GM18498 (cell line): ENCODE measurements around the gene MTMR3.
A peak's percentile ranks its signal among the peaks of the same experiment; 100 is the strongest.
"Not testable (repeated sequence)": the region's sequence is repeated elsewhere in the genome, so short reads cannot be mapped to it uniquely, and the experiment has no call there.

Experiments used
- ATAC-seq: cut with Tn5 transposase; IDR thresholded peaks from one replicate; pipeline ENCODE4 v1.9.1; 2021; ENCODE audit warnings: mild to moderate bottlenecking, moderate library complexity; ENCODE audit not compliant: unreplicated experiment

MTMR3 gene

DNA sequence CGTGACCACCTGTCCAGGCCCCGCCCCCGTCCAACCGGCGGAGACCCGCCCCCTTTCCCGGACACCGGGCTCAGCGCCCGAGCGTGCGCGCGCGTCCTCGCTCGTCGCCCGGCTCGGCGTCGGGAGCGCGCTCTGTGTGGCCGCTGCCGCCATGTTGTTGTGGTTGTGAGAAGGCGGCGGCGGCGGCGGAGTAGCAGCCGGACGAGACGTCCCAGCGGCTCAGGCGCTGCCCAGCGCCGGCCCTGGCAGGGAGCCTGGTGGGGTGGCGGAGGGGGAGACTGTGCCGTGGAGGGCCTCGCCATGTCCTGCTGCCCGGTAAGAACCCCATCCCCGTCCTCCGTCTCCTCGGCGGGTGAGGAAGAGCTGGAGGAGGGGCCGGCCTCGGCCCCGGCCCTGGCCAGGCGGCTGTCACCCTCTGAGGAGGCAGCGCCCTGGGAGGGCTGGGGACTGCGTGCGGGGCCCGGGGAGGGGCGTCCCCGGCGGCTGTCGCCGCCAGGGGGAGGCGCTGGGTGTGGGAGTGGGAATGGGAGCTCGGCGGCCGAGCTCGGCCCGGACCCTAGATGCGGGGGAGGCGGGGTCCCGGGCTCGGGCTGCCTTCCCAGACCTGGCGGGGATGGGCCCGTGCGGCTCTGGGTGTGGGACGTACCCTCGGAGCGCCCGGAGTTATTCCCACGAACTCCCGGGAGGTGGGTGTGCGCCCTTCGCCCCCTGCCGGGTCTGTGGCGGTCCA is at the start of gene MTMR3:
TSS of gene MTMR3 (plus strand) at position 130 of the 730 bp plus-strand sequence. CDS start 87,886 bp downstream, outside the sequence.
- ATAC-seq, result peak; percentile 82

DNA sequence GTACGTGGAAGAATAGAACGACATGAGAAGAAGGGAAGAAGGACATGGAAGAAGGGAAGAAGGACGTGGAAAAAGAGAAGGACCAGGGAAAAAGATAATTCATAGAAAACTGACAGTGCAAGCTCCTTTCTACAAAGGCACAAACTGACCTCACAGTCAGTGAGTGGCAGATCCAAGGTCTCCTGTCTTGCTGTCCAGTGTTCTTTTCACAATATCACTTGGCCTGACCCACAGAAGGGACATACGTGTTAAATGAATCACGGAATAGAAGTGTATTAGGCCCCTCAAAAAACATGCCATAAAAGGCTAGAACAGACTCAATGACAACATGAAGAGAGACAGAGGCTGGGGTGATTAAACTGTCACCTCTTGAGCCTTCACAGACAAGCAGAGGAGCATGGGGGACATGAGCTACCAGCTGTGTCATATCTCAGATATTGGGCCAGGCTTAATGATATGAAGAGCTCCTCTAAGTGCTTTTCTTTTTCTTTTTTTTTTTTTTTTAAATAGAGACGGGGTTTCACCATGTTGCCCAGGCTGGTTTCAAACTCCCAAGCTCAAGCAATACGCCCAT is 49.5 kb upstream of the MTMR3 start:
- no peak for ATAC-seq

DNA sequence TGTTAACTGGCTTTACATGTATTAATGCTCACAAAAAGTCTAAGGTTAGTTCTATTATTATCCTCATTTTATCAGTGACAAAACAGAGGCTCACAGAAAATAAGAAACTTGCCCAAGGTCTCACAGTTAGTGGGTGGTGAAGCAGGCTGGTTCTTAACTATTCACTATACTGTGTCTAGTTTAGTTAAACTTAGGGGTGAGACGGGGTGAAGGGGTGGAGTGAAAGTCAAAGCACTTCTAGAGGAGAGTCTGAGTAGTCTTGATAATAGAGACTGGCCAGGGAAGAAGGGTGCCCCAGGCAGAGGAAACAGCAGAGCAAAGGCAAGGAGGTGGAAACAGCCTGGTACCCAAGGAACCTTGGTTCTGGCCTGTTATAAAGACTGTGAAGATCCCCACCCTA is 48.9 kb upstream of the MTMR3 start:
- ATAC-seq, result no peak

DNA sequence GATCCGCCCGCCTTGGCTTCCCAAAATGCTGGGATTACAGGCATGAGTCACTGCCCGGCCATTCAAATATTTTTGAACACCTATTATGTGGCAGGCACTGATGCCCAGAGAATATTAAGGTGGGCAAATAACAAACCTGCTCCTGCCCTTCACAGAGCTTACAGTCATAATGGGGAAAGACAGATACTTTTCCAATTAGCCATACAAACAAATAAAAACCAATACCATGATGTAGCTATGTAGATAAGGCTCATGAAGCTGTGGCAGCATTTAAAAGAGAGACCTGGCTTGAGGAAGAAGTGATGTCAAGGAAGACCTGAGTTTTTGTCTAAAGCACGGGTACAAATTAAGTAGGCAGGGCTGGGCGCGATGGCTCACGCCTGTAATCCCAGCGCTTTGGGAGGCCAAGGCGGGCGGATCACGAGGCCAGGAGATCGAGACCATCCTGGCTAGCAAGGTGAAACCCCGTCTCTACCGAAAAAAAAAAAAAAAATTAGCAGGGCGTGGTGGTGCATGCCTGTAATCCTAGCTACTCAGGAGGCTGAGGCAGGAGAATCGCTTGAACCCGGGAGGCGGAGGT is 46.1 kb upstream of the MTMR3 start:
- not testable (repeated sequence) for ATAC-seq

DNA sequence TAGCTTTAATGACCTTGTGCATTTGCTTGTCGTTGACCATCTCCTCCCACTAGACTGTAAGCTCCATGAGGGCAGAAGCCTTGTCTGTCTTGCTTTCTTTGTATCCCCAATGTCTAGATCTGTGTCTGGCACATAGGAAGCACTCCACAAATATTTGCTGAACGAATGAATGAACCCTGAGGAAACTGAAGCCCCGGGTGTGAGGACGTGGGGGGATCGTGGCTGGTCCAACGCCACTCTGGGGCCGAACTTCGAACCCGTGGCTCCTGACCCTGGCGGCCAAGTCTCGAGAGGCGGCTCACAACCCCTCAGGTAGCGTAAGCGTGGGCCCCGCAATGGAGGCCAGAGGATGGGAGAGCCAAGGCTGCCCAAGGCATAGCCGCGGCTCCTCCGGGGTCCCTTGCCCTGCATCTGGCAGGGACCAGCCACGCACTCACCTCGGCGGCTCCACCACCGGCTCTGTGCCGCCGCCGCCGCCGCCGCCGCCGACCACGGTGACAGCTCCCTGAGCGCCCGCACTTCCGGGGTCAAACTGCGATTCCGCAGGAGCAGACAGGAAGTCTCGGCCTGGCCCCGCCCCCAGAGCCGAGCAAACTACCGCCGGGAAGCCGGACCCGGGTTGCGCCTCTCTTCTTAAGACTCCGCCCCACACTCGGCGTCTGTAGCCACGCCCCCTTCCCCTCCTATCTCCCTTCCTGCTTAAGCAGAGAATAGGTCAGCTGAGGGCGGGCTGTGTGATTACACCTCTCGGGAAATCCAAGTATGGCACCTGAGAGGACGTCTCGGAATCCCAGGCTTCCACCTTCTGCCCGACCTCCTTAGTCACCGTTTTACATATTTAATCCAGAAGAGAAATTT is 45.0 kb upstream of the MTMR3 start, which contains the start of gene ASCC2:
TSS of gene ASCC2 (minus strand) at position 534 of the 858 bp plus-strand sequence. CDS start 5,949 bp downstream, outside the sequence.
- ATAC-seq, result peak; percentile 96

DNA sequence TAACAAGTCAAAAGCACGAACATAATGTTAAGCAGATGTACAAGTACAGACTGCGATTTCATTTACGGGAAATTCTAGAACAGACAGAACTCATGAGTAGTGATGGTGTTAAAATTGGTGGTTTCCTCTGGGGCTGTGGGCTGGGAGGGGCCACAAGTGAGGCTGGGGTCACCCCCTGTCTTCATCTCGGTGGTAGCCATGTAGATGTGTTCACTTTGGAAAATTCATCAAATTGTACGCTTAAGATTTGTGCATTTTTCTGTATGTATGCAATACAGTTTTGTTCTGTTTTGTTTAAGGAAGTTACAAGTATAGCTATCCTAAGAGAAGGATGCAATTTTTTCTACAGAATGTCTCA is 44.4 kb upstream of the MTMR3 start:
- peak; percentile 11 for ATAC-seq

DNA sequence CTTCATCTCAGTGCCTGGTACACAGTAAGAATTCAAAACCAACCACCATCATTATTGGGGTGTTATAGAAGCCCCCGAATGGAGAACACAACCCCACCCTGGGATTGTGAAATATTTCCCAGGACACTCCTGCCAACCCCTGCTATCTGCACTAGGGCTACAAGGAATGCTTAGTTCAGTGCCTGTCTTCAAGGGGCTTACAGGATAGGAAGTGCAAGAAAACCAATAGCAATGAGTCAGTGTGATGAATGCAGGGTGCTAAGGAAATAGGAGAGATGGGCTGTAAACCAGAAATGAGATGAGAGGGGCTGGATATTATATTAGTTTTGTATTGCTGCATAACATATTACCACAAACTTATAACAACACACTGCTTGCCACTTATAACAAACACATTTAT is 43.9 kb upstream of the MTMR3 start:
- no peak for ATAC-seq

DNA sequence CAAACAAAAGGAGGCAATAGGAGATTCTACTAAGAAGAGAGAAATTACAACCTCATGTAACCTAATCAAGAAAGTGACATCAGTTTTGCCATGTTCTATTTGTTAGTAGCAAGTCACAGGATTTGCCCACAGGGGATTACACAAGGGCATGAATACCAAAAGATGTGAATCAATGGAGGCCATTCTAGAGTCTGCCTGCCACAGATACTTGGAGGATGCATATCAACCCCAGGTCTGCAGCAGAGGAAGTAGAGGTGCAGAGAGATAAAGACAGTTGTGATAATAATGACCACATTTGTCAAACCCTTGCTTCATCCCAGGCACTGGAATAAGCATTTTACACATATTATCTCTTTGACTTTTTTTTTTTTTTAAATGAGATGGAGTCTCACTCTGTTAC is 42.5 kb upstream of the MTMR3 start:
- no peak for ATAC-seq

DNA sequence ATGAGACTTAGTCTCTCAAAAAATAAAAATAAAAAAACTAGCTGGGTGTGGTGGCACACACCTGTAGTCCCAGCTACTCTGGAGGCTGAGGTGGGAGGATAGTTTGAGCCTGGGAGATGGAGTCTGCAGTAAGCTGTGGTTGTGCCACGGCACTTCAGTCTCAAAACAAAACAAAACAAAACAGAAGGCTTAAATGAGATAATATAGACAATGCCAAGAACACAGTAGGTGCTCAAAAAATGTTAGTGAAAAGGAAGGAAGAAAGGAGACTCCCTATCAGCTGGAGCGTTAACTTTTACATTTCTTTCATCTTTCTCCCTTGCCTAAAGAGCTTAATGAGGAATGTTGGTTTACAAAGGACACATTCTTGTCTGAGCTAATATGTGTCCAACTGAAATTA is 40.8 kb upstream of the MTMR3 start:
- ATAC-seq, result no peak

DNA sequence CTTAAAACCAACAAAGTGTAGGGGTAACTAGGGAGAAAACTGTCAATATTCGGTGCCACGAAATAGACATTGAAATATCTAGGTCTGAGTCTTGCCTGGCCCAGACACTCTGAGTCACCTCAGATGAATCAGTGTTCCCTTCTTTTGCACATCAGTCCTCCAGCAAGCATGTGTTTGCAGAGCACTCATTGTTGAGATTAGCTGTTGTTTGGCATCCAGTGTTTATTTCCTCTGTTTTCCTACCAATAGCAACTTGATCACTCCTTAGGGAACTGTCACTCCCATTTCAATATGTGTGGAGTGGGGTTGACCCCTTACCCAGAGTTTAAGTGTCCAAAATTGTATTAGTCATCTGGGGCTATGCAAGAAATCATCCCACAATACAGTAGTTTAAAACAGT is 40.2 kb upstream of the MTMR3 start:
- ATAC-seq, result no peak

DNA sequence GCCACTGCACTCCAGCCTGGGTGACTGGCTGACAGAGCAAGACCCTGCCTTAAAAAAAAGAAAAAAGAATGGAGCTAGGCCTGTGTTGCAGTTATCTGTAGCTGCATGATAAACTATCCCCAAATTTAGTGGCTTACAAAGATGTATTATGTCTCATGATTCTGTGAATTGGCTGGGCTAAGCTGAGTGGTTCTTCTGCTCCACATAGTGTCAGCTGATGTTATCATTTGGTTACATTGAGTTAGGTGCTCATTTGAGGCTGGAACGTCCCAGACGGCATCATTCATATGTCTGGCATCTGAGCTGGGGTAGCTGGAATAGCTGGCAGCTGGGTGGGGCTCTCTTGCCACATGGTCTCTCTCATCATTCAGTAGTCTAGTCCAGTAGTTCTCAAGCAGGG is 36.7 kb upstream of the MTMR3 start:
- no peak for ATAC-seq

DNA sequence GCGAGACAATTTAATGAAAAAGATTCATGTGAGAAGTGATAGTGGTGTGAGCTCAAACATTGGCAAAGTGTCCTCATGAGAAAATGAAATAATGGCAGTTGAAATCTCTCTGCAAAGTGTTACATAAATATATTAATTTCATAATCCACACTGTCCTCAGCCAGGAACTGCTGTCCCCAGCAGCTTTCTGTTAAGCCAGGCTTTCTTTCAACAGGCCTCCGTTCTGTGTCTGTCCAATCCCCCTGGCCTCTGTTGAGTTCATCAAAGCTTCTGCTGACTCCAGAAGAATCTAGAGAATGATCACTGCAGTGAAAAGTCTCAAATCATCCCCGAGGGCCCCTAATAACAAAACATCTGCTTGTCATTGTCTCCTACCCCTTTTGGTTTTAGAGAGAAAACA is 34.9 kb upstream of the MTMR3 start:
- ATAC-seq, result no peak

DNA sequence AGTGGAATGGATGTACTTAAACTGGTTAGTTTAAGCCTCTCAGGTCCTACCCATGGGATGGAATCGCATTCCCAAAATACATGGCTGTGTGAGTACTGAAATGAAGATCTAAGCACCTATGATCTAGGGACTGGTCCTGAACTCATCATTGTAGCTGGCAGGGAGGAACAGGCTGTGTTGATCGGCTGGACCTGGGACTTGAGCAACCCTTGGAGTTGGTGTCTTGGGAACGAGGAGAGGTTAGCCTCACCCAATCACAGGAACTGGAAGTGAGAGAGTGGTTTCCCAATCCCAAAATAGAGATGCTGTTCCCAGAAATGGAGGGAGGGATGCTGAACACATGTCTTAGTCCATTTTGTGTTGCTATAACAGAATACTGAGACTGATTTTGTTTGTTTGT is 28.5 kb upstream of the MTMR3 start:
- no peak for ATAC-seq

DNA sequence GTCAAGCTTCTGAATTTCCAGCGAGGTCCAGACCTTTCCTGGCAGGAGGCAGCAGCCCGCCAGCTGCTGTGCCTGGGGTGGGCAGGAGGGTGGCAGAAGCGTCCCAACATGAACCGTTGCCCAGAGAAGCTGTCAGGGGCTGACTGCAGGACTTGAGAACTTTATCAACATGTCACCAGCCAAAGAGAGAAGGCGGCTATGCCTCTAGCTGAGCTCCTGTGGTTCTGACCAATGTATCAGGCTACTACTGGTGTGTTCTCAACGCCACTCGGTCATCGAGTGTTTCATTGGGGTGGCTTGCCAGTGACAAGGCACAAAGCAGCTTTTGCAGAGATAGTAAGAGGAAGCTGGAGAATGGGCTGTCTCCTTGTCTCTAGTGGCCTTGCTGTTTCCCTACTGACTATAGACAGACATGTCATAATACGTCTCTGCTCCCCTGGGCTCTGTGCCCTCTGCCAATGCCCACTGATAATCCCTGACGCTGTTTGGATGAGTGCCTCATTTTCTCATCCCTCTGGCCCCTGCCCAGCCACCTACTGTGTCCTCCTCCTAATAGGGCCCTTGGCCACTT is 27.3 kb upstream of the MTMR3 start:
- no peak for ATAC-seq

DNA sequence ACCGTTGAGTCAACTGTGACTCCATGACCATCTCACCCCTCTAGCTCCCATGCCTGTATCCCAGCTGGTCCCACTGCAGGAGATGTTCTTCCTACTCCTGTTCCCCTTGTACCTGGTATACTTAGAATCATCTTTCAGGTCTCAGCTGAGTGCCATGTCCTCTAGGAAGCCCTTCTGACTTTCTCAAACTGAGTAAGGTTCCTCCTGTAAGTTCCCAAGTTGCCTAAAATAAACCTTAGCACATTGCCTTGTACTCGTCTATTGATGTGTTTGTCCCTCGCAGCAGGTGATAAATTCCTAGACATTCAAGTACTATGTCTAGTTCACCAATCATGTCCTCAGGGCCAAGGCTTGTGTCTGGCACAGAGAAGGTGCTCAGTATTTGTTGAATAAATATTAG is 26.5 kb upstream of the MTMR3 start:
- no peak for ATAC-seq

DNA sequence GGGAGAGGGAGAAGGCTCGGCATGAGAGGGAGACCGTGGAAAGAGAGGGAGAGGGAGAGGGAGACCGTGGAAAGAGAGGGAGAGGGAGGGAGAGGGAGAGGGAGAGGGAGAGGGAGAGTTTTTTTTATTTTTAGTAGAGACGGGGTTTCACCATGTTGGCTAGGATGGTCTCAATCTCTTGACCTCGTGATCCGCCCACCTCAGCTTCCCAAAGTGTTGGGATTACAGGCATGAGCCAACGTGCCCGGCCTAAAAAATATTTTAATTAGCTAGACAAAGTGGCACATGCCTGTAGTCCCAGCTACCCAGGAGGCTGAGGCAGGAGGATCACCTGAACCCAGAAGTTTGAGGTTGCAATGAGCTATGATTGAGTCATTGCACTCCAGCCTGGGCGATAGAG is 23.9 kb upstream of the MTMR3 start:
- ATAC-seq, result not testable (repeated sequence)

DNA sequence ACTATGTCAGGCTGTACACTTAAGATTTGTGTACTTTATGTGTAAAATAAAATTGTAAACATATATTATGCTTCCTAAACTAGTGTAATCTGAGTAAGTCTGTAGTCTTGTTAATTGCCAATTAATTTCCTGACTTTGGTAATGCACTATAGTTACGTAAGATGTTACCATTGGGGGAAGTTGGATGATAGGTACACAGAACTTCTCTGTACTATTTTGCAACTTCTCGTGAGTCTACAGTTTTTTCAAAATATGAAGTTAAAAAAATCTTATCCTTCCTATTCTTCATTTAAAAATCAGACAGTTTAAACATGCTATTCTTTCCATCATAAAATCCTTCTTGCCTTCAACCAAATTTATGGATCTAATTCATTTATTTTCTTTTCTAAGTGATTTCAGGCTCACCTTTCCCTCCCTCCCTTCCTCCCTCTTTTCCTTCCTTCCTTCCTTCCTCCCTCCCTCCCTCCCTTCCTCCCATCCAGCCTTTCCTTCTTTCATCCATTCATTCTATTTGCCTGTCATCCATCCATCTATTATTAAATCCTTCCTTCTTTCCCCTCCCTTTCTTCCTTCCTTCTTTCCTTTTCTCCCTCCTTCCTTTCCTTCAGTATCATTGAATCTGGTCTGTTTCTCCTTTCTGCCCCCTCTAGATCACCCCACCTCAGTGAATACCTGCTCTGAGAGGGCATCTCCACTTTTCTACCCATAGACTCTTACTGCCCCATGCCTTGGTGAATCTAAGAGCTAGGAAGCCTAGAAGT is 22.8 kb upstream of the MTMR3 start:
- ATAC-seq, result no peak

DNA sequence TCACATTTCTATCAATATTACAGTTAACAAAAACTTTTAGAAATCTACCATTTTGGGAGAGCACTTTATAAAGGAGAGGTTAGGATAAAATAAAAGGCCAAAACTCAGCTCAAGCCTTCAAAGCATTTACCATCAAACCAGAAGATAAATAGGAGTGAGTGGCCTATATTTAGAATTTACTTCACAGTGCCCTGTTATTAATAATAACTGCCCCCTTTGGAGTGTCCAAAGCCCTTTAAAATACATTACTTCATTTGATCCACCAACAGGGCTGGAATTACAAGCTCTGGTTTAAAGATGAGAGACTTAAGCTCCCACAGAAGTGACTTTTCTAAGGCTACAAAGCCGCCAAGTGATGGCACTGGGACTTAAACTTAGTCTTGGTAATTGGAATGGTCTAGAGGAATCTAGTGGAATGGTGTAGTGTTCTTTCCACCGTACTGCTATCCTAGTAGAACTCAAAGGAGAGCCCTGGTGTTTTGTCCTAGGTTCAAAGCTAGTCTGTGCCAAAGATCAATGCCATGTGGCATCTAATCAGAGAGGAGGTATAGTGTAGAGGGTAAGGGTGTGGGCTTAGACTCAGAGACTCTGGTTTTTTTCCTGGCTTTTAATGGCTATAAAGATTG is 21.2 kb upstream of the MTMR3 start:
- ATAC-seq, result no peak

DNA sequence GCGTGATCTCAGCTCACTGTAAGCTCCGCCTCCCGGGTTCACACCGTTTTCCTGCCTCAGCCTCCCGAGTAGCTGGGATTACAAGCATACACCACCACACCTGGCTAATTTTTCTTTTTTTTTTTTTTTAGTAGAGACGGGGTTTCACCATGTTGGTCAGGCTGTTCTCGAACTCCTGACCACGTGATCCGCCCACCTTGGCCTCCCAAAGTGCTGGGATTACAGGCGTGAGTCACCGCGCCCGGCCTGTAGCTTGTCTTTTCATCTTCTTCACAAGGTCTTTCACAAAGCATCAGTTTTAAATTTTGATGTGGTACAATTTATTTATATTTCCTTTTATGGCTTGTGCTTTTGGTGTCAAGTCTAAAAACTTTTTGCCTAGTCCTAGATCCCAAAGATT is 17.4 kb upstream of the MTMR3 start:
- ATAC-seq, result not testable (repeated sequence)

DNA sequence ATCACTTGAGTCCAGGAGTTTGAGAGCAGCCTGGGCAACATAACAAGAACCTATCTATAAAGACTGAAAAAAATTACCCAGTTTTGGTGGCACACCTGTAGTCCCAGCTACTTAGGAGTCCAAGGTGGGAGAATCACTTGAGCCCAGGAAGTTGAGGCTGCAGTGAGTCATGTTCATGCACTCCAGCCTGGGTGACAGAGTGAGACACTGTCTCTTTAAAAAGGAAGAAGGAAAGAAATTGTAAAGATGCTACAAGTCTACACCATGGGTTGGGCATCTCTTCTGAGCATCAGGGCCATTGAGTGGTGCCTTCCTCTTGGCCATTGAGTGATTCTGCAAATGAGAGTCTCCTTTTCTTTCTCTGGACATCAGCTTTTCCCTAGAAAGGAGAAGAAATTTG is 15.7 kb upstream of the MTMR3 start:
- no peak for ATAC-seq
